H1 (cell line): Measurements from ENCODE around the gene GPR161. TPM values are rescaled to one million over a fixed set of nuclear protein-coding genes. Genes with fewer than 3 reads are reported as not detected.

Source experiments
- CTCF ChIA-PET: fragments of 300-600 bp; sonication (Branson Sonifier 250); formaldehyde crosslinking; loops from one replicate; lab custom pipeline; 2021; ENCODE audit not compliant: partially characterized antibody; lab: Charles Lee
- POLR2A ChIA-PET: fragments of 300-600 bp; sonication (Branson Sonifier 250); formaldehyde crosslinking; loops from one replicate; lab custom pipeline; 2021; ENCODE audit warnings: inconsistent platforms; ENCODE audit not compliant: partially characterized antibody; lab: Charles Lee
- DNase-seq, 2 experiments: peaks; one replicate each; pipeline versions ENCODE4 v3.0.0 to v3.0.0-alpha.2; 2010 to 2022; ENCODE audit warnings: low spot score in 2 of 2, low read depth in 1 of 2, mixed read lengths in 1 of 2
- FAIRE-seq: peaks from 2 replicates; lab custom pipeline; 2011; peaks lifted over from hg19 to GRCh38; lab: Jason Lieb, UNC
- H2AFZ ChIP-seq: 2 replicates; pipeline ENCODE4 v1.8.1; 2012; ENCODE audit warnings: low read length, inconsistent platforms
- H2AK5ac ChIP-seq: 2 replicates; pipeline ENCODE4 v1.6.1; 2013; ENCODE audit warnings: low read depth, low read length
- H2BK120ac ChIP-seq: replicated peaks from 2 replicates; pipeline ENCODE3; 2013; ENCODE audit warnings: low read depth, low read length, inconsistent platforms
- H2BK12ac ChIP-seq: 2 replicates; pipeline ENCODE4 v1.6.1; 2013; ENCODE audit warnings: low read depth, low read length
- H2BK15ac ChIP-seq: 2 replicates; pipeline ENCODE4 v1.6.1; 2013; ENCODE audit warnings: low read length
- H2BK20ac ChIP-seq: 2 replicates; pipeline ENCODE4 v1.6.1; 2013; ENCODE audit warnings: low read length
- H2BK5ac ChIP-seq: 2 replicates; pipeline ENCODE4 v1.6.1; 2013; ENCODE audit warnings: low read depth, low read length
- H3K14ac ChIP-seq: 2 replicates; pipeline ENCODE4 v1.6.1; 2013; ENCODE audit warnings: inconsistent platforms; ENCODE audit not compliant: insufficient read length
- H3K18ac ChIP-seq: 2 replicates; pipeline ENCODE4 v1.6.1; 2013; ENCODE audit warnings: low read length; ENCODE audit errors: extremely low read depth
- H3K23ac ChIP-seq: 2 replicates; pipeline ENCODE4 v1.6.1; 2013; ENCODE audit warnings: inconsistent platforms; ENCODE audit not compliant: insufficient read length
- H3K23me2 ChIP-seq: 2 replicates; pipeline ENCODE4 v1.6.1; 2013; ENCODE audit warnings: low read depth, low read length
- H3K27ac ChIP-seq: 2 replicates; pipeline ENCODE4 v1.6.1; 2011; ENCODE audit warnings: low read depth, low read length, inconsistent platforms
- H3K27me3 ChIP-seq, 4 experiments: replicated peaks in 1 of 4; 1 replicate in 1 of 4; 2 replicates in 3 of 4; pipeline versions ENCODE4 v1.6.1 to v1.8.1; 2011 to 2013; ENCODE audit warnings: low read length in 3 of 4, mild to moderate bottlenecking in 3 of 4, inconsistent platforms in 2 of 4, mixed read lengths in 2 of 4, moderate library complexity in 1 of 4; ENCODE audit not compliant: control insufficient read depth in 3 of 4, insufficient read depth in 3 of 4; ENCODE audit errors: extremely low read depth in 1 of 4
- H3K36me3 ChIP-seq, 4 experiments: 2 replicates each; pipeline versions ENCODE4 v1.6.1 to v1.8.1; 2011 to 2013; ENCODE audit warnings: mild to moderate bottlenecking in 4 of 4, low read length in 3 of 4, moderate library complexity in 2 of 4, control low read depth in 1 of 4, inconsistent platforms in 1 of 4; ENCODE audit not compliant: insufficient read depth in 4 of 4, control insufficient read depth in 2 of 4
- H3K4ac ChIP-seq: replicated peaks from 2 replicates; pipeline ENCODE3; 2013; ENCODE audit warnings: low read length, low read depth, mixed read lengths, inconsistent platforms; ENCODE audit not compliant: insufficient read length
- H3K4me1 ChIP-seq, 4 experiments: replicated peaks in 1 of 4; 1 replicate in 1 of 4; 2 replicates in 3 of 4; pipeline versions ENCODE4 v1.6.1 to v1.8.1; 2011 to 2013; ENCODE audit warnings: low read length in 3 of 4, inconsistent platforms in 2 of 4, mixed read lengths in 1 of 4; ENCODE audit not compliant: insufficient read depth in 4 of 4, control insufficient read depth in 3 of 4
- H3K4me2 ChIP-seq, 2 experiments: 2 replicates each; pipeline versions ENCODE4 v1.6.1 to v1.8.1; 2011 to 2013; ENCODE audit warnings: low read depth in 2 of 2, low read length in 2 of 2, control low read depth in 1 of 2, inconsistent platforms in 1 of 2, mild to moderate bottlenecking in 1 of 2; ENCODE audit not compliant: insufficient read depth in 1 of 2
- H3K4me3 ChIP-seq, 4 experiments: fragments of 200-600, 300-600 bp in 1 of 4; sonication (generic), shearing (Covaris generic), sonication (Bioruptor Twin) in 1 of 4; 2 replicates each; pipeline versions ENCODE4 v1.5.1 to v1.8.1; 2011 to 2016; ENCODE audit warnings: low read length in 4 of 4, low read depth in 3 of 4, control low read depth in 2 of 4, inconsistent platforms in 2 of 4, mild to moderate bottlenecking in 2 of 4, mixed read lengths in 1 of 4, moderate library complexity in 1 of 4; ENCODE audit not compliant: insufficient read depth in 2 of 4; ENCODE audit errors: extremely low read depth in 1 of 4
- H3K56ac ChIP-seq: replicated peaks from 2 replicates; pipeline ENCODE3; 2013; ENCODE audit warnings: low read depth, mild to moderate bottlenecking, mixed read lengths, low read length, inconsistent platforms; ENCODE audit not compliant: insufficient read length
- H3K79me1 ChIP-seq: 2 replicates; pipeline ENCODE4 v1.6.1; 2013; ENCODE audit warnings: low read depth, low read length, control low read depth
- H3K79me2 ChIP-seq, 2 experiments: 2 replicates each; pipeline versions ENCODE4 v1.6.1 to v1.8.1; 2012 to 2013; ENCODE audit warnings: low read length in 2 of 2, mild to moderate bottlenecking in 2 of 2, inconsistent platforms in 1 of 2; ENCODE audit not compliant: insufficient read depth in 2 of 2, control insufficient read depth in 1 of 2
- H3K9ac ChIP-seq, 4 experiments: replicated peaks in 1 of 4; 1 replicate in 1 of 4; 2 replicates in 3 of 4; pipeline versions ENCODE4 v1.6.1 to v1.8.1; 2011 to 2013; ENCODE audit warnings: low read depth in 3 of 4, low read length in 3 of 4, control low read depth in 2 of 4, mild to moderate bottlenecking in 2 of 4, moderate library complexity in 2 of 4, inconsistent platforms in 1 of 4; ENCODE audit errors: extremely low read depth in 1 of 4
- H3K9me3 ChIP-seq, 2 experiments: 2 replicates each; pipeline versions ENCODE4 v1.6.1 to v1.8.1; 2012 to 2013; ENCODE audit warnings: mild to moderate bottlenecking in 2 of 2, moderate library complexity in 2 of 2, control low read depth in 1 of 2, inconsistent platforms in 1 of 2, low read depth in 1 of 2, low read length in 1 of 2, mixed read lengths in 1 of 2; ENCODE audit not compliant: insufficient read depth in 2 of 2
- H4K20me1 ChIP-seq, 2 experiments: replicated peaks in 1 of 2; 2 replicates each; pipeline versions ENCODE3 to v1.8.1; 2011 to 2013; ENCODE audit warnings: inconsistent platforms in 2 of 2, low read length in 2 of 2, mild to moderate bottlenecking in 1 of 2; ENCODE audit not compliant: insufficient read depth in 2 of 2, control insufficient read depth in 1 of 2
- H4K5ac ChIP-seq: 2 replicates; pipeline ENCODE4 v1.6.1; 2013; ENCODE audit warnings: low read length, low read depth, mixed read lengths, inconsistent platforms; ENCODE audit not compliant: insufficient read length
- H4K8ac ChIP-seq: 2 replicates; pipeline ENCODE4 v1.8.0; 2013; ENCODE audit warnings: mild to moderate bottlenecking, moderate library complexity, low read length, inconsistent platforms; ENCODE audit not compliant: insufficient read depth; ENCODE audit errors: extremely low read depth
- H4K91ac ChIP-seq: replicated peaks from 2 replicates; pipeline ENCODE3; 2013; ENCODE audit warnings: low read length, mixed read lengths, inconsistent platforms; ENCODE audit not compliant: insufficient read length
- CHD1 ChIP-seq: IDR thresholded peaks from 2 replicates; pipeline ENCODE4 v1.6.1; 2012; ENCODE audit warnings: low read depth, low read length, improper control_type of control experiment
- GABPA ChIP-seq: IDR thresholded peaks from 2 replicates; pipeline ENCODE4 v1.6.1; 2011; ENCODE audit warnings: mild to moderate bottlenecking, low read length, moderate library complexity, borderline replicate concordance; ENCODE audit not compliant: insufficient read depth
- HDAC2 ChIP-seq, 2 experiments: fragments of 300-600 bp in 1 of 2; sonication (generic) in 1 of 2; IDR thresholded peaks; 2 replicates each; pipeline ENCODE4 v1.6.1; 2011 to 2012; ENCODE audit warnings: low read depth in 2 of 2, low read length in 2 of 2, mild to moderate bottlenecking in 2 of 2, moderate library complexity in 2 of 2, borderline replicate concordance in 1 of 2, inconsistent platforms in 1 of 2
- RFX5 ChIP-seq: IDR thresholded peaks from 2 replicates; pipeline ENCODE4 v1.6.1; 2011; ENCODE audit warnings: low read depth, low read length, improper control_type of control experiment, borderline replicate concordance
- SIN3A ChIP-seq, 2 experiments: IDR thresholded peaks in 1 of 2; conservative IDR thresholded peaks in 1 of 2; 2 replicates each; pipeline ENCODE4 v1.6.1; 2011 to 2012; ENCODE audit warnings: low read length in 2 of 2, improper control_type of control experiment in 1 of 2, low read depth in 1 of 2, mild to moderate bottlenecking in 1 of 2
- WGBS, 2 experiments: shearing (Covaris generic) in 1 of 2; methylation state at CpG; one replicate each; pipeline versions ENCODE4 v1.1.6 to v1.1.7; 2013 to 2015; ENCODE audit warnings: low lambda C conversion rate in 2 of 2, mixed read lengths in 2 of 2, inconsistent platforms in 1 of 2, low coverage in 1 of 2, missing lambda C conversion rate in 1 of 2; ENCODE audit not compliant: insufficient replicate concordance in 2 of 2, insufficient coverage in 1 of 2, insufficient read length in 1 of 2; ENCODE audit errors: extremely low coverage in 1 of 2, missing lambda C conversion rate in 1 of 2; 5-methylcytosine and 5-hydroxymethylcytosine counted together
- polyA plus RNA-seq, 7 experiments: library from polyadenylated mRNA; depleted of rRNA in 3 of 7; stranded (reverse) in 5 of 7; unstranded in 2 of 7; fragments of >200 nt in 5 of 7; fragments of 200-250 nt in 2 of 7; gene quantifications; 1 replicate in 5 of 7; 2 replicates in 1 of 7; 4 replicates in 1 of 7; pipeline versions ENCODE4 v1.2.1 to v1.2.3, GENCODE V29; 2011 to 2013; ENCODE audit warnings: missing spikeins in 2 of 7, mixed read lengths in 2 of 7
- total RNA-seq: library from RNA; stranded (reverse); fragmentation: NEBNext Ultra II Directional; extraction: Animal tissue kit (Norgen Biotek cat#: 25700); gene quantifications from 2 replicates; pipeline ENCODE4 v1.2.1, GENCODE V29; 2021
- TF ChIP-seq, protein P1 (sequence below), 3 experiments: IDR thresholded peaks; 1 replicate in 2 of 3; 2 replicates in 1 of 3; pipeline versions ENCODE4 v1.5.1 to v1.6.1; 2011; ENCODE audit warnings: low read length in 3 of 3, mild to moderate bottlenecking in 3 of 3, inconsistent platforms in 2 of 3, low read depth in 1 of 3, moderate library complexity in 1 of 3; ENCODE audit not compliant: insufficient read depth in 1 of 3; ENCODE audit errors: control extremely low read depth in 1 of 3

Gene GPR161
- total and polyA plus RNA-seq, 2 of the 8 experiments (the other 6 are each of a cell fraction or from before 2014, with no cell fraction given): 13.7 to 16.8 TPM

DNA sequence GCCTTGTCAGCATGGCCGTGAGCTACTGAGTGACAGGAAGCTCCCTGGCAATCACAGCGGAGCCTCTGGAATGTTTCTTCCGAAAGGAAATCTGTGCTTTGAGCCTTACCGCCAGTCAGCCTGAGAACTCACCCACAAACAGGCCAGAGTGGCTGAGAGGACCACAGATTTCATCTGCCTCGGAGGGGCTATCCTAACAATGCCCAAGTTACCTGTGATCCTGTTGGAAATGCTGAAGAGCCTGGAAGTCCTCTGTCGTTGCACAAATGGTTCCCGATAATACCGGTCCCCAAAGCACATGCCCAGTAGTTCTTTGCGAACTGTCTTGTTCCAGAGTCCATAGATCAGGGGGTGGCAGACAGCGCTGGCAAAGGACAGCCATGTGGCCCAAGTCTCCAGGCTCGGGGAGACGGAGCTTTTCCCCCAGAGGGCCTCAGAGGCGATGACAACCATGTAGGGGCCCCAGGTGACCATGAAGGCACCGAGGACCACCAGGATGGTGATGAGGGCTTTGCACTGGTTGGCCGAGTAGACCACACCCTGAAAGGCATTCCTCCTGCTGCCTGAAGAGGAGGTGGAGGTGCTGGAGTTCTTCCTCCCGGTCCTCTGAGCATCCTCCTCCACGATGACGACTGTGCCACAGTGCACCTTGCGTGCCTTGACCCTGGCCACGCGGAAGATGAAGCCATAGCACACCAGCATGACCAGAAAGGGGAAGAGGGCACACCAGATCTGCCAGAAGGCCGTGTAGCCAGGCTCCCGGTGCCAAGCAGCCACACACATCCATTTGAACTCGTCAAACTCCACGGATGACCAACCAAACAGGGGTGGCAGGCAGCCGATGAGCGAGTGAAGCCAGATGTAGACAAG, 40.2 kb downstream of the GPR161 start:
- Histone ChIP-seq H3K56ac (no peak overlapping the region), H3K9me3 (no peaks in the 10 kb centered on the region), H2BK12ac (no peak overlapping the region), H3K79me1 (no peaks in the 10 kb centered on the region; the same call in 1 of the 2 replicates), H3K4me2 (no peak overlapping the region), H2AFZ (no peak overlapping the region), H3K79me2 (no peaks in the 10 kb centered on the region), H3K9ac (no peak overlapping the region), H2AK5ac (no peak overlapping the region), H3K36me3 (no peaks in the 10 kb centered on the region; a peak in 3 of 8 replicates), H4K8ac (0 out of 2 replicates have a peak overlapping the region, but pooled peaks have one; percentile 30), H3K18ac (no peak overlapping the region), H2BK120ac (no peak overlapping the region), H3K27me3 (no peaks in the 10 kb centered on the region), H2BK5ac (no peak overlapping the region), H3K23me2 (no peaks in the 10 kb centered on the region), H3K14ac (no peak overlapping the region), H4K20me1 (peaks cover 0 to 2% of the 10 kb centered on the region in 2 experiments), H3K4me1 (peaks cover 0 to 3% (median 0%) of the 10 kb centered on the region in 4 experiments; a peak in 1 of 7 replicates), H3K27ac (no peak overlapping the region), H2BK20ac (no peak overlapping the region), H3K4me3 (no peak overlapping the region), H2BK15ac (no peak overlapping the region), H4K5ac (no peak overlapping the region), H3K23ac (no peak overlapping the region), H4K91ac (no peak overlapping the region), H3K4ac (no peak overlapping the region)
- CTCF ChIA-PET: interaction anchor here (1.1 to 6.1 kb wide), 3 partner anchors 11 to 49 kb away, joined by 4 to 75 read pairs (median 10); no protein-coding TSS in a partner anchor
- FAIRE-seq (no peak), DNase-seq (no peak)
- POLR2A ChIA-PET: no interaction called here
- WGBS, 2 experiments: 92% methylated on average over 27 of the region's 27 CpGs; no CpG with 5 or more reads in 1 of the 2 experiments
- TF ChIP-seq RFX5: no peak
- no peak for TF ChIP-seq HDAC2 (IDR thresholded peaks at IDR 0.05; ENCODE audit: borderline replicate concordance in 1 of 2, low read depth in 2 of 2, low read length in 2 of 2)
- TF ChIP-seq, protein P1, sequence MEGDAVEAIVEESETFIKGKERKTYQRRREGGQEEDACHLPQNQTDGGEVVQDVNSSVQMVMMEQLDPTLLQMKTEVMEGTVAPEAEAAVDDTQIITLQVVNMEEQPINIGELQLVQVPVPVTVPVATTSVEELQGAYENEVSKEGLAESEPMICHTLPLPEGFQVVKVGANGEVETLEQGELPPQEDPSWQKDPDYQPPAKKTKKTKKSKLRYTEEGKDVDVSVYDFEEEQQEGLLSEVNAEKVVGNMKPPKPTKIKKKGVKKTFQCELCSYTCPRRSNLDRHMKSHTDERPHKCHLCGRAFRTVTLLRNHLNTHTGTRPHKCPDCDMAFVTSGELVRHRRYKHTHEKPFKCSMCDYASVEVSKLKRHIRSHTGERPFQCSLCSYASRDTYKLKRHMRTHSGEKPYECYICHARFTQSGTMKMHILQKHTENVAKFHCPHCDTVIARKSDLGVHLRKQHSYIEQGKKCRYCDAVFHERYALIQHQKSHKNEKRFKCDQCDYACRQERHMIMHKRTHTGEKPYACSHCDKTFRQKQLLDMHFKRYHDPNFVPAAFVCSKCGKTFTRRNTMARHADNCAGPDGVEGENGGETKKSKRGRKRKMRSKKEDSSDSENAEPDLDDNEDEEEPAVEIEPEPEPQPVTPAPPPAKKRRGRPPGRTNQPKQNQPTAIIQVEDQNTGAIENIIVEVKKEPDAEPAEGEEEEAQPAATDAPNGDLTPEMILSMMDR (IDR thresholded peaks at IDR 0.05; ENCODE audit: control extremely low read depth in 1 of 3, insufficient read depth in 1 of 3, low read depth in 1 of 3, low read length in 3 of 3): no peak
- TF ChIP-seq CHD1: no peak
- no peak for TF ChIP-seq GABPA
- TF ChIP-seq SIN3A (conservative IDR thresholded peaks at IDR 0.05 in 1 of 2, IDR thresholded peaks at IDR 0.05 in 1 of 2; ENCODE audit: low read depth in 1 of 2, low read length in 2 of 2): no peak
